Bronchial epithelial cell (primary cell): Measurements from ENCODE around the gene TPRG1. TPM values are rescaled to one million over a fixed set of nuclear protein-coding genes. Genes with fewer than 3 reads are reported as not detected.
A peak's percentile ranks its signal among the peaks of the same experiment; 100 is the strongest.

Experiments used
- DNase-seq: peaks from one replicate; pipeline ENCODE4 v3.0.0-alpha.2; 2010; ENCODE audit warnings: low read depth
- FAIRE-seq: peaks from 2 replicates; lab custom pipeline; 2011; peaks lifted over from hg19 to GRCh38; lab: Jason Lieb, UNC
- H3K27me3 ChIP-seq: 2 replicates; pipeline ENCODE4 v1.5.1; 2011; ENCODE audit warnings: low read length; ENCODE audit not compliant: control insufficient read depth, insufficient read depth
- H3K36me3 ChIP-seq: 2 replicates; pipeline ENCODE4 v1.5.1; 2011; ENCODE audit warnings: low read length; ENCODE audit not compliant: control insufficient read depth, insufficient read depth
- H3K4me3 ChIP-seq: 2 replicates; pipeline ENCODE4 v1.5.1; 2011; ENCODE audit warnings: mild to moderate bottlenecking, low read depth, low read length, control low read depth
- CTCF ChIP-seq: IDR thresholded peaks from 2 replicates; pipeline ENCODE4 v1.5.1; 2011; ENCODE audit warnings: mild to moderate bottlenecking, moderate library complexity, low read length, control low read depth, inconsistent platforms; ENCODE audit not compliant: insufficient read depth, severe bottlenecking
- total RNA-seq: library from RNA; depleted of rRNA; stranded (reverse); fragments of >200 nt; gene quantifications from 2 replicates; pipeline ENCODE4 v1.2.1, GENCODE V29; 2014

TPRG1 gene
- total RNA-seq, 1 donor from 2014 or later, result 1.6 TPM

- peak; percentile 21 for DNase-seq
Observed at GRCh38 chr3:189349772-189350171, 178.0 kb downstream of the TPRG1 start.

GRCh38 chr3:189353318-189353965 lies 181.7 kb downstream of the TPRG1 start:
- Histone ChIP-seq H3K27me3 (no peaks in the 10 kb centered on the region), H3K4me3 (no peak overlapping the region), H3K36me3 (no peaks in the 10 kb centered on the region)
- DNase-seq, result peak; percentile 90
- peak; percentile 89 for FAIRE-seq
- no peak for TF ChIP-seq CTCF

More at GRCh38 chr3:189349772-189350171, 178.0 kb downstream of the TPRG1 start:
- Histone ChIP-seq H3K27me3 (no peaks in the 10 kb centered on the region), H3K36me3 (no peaks in the 10 kb centered on the region), H3K4me3 (no peak overlapping the region)
- no peak for FAIRE-seq
- TF ChIP-seq CTCF, result no peak

GRCh38 chr3:189353988-189354889 lies 182.5 kb downstream of the TPRG1 start:
- TF ChIP-seq CTCF, result no peak
- DNase-seq, result peak; percentile 78
- no peak overlapping the region for H3K4me3 ChIP-seq
- H3K36me3 ChIP-seq, result no peaks in the 10 kb centered on the region
- no peaks in the 10 kb centered on the region for H3K27me3 ChIP-seq
- FAIRE-seq, result no peak

GRCh38 chr3:189355115-189355480 lies 183.3 kb downstream of the TPRG1 start:
- TF ChIP-seq CTCF, result no peak
- no peak for DNase-seq
- no peaks in the 10 kb centered on the region for H3K27me3 ChIP-seq
- FAIRE-seq, result no peak
- H3K4me3 ChIP-seq, result no peak overlapping the region
- no peaks in the 10 kb centered on the region for H3K36me3 ChIP-seq

- no peaks in the 10 kb centered on the region for H3K27me3 ChIP-seq
- no peak overlapping the region for H3K4me3 ChIP-seq
- DNase-seq, result peak; percentile 95
- peak; percentile 92 for FAIRE-seq
- no peaks in the 10 kb centered on the region for H3K36me3 ChIP-seq
- no peak for TF ChIP-seq CTCF
Observed at GRCh38 chr3:189355481-189356201, 183.9 kb downstream of the TPRG1 start.
